HUES48 (cell line): ENCODE results near the gene NLRP12.
A peak's percentile ranks its signal among the peaks of the same experiment; 100 is the strongest.
"Not testable (repeated sequence)": the region's sequence is repeated elsewhere in the genome, so short reads cannot be mapped to it uniquely, and the experiment has no call there.

Experiments
- H3K27ac ChIP-seq: one replicate; pipeline ENCODE4 v1.7.0; 2013; ENCODE audit warnings: low read depth, low read length, inconsistent platforms
- H3K27me3 ChIP-seq: 2 replicates; pipeline ENCODE4 v1.6.1; 2013; ENCODE audit warnings: mild to moderate bottlenecking, low read length; ENCODE audit not compliant: control insufficient read depth, insufficient read depth
- H3K36me3 ChIP-seq: 2 replicates; pipeline ENCODE4 v1.6.1; 2013; ENCODE audit warnings: low read length; ENCODE audit not compliant: control insufficient read depth, insufficient read depth
- H3K4me1 ChIP-seq: 2 replicates; pipeline ENCODE4 v1.6.1; 2013; ENCODE audit warnings: mild to moderate bottlenecking, low read length; ENCODE audit not compliant: control insufficient read depth, insufficient read depth
- H3K4me3 ChIP-seq: 2 replicates; pipeline ENCODE4 v1.5.1; 2013; ENCODE audit warnings: mild to moderate bottlenecking, low read depth, low read length
- H3K9ac ChIP-seq: 2 replicates; pipeline ENCODE4 v1.6.1; 2013; ENCODE audit warnings: mild to moderate bottlenecking, low read depth, low read length, moderate library complexity
- H3K9me3 ChIP-seq: 2 replicates; pipeline ENCODE4 v1.6.1; 2013; ENCODE audit warnings: low read length; ENCODE audit not compliant: control insufficient read depth, insufficient read depth

Gene NLRP12

GRCh38 chr19:53865918-53866864 lies 42.1 kb upstream of the NLRP12 start:
- Histone ChIP-seq H3K9me3 (no peaks in the 10 kb centered on the region), H3K36me3 (0 out of 2 replicates have a peak, but pooled peaks cover 3% of the 10 kb centered on the region), H3K4me1 (peaks cover 6% of the 10 kb centered on the region), H3K9ac (peak overlapping the region; percentile 84), H3K4me3 (peak overlapping the region; percentile 71), H3K27ac (peak overlapping the region; percentile 97), H3K27me3 (no peaks in the 10 kb centered on the region; the same call in 1 of the 2 replicates)

GRCh38 chr19:53865523-53865917 lies 41.4 kb upstream of the NLRP12 start:
- Histone ChIP-seq H3K27me3 (no peaks in the 10 kb centered on the region; the same call in 1 of the 2 replicates), H3K9me3 (no peaks in the 10 kb centered on the region), H3K9ac (peak overlapping the region; percentile 84; the same call in 1 of the 2 replicates), H3K4me1 (peaks cover 6% of the 10 kb centered on the region), H3K36me3 (no peaks in the 10 kb centered on the region), H3K27ac (peak overlapping the region; percentile 97), H3K4me3 (peak overlapping the region; percentile 71)

- Histone ChIP-seq H3K4me3 (no peak overlapping the region), H3K9ac (no peak overlapping the region), H3K27me3 (no peaks in the 10 kb centered on the region; the same call in 1 of the 2 replicates), H3K36me3 (no peaks in the 10 kb centered on the region), H3K27ac (no peak overlapping the region), H3K4me1 (peaks cover 6% of the 10 kb centered on the region), H3K9me3 (no peaks in the 10 kb centered on the region)
Observed at GRCh38 chr19:53864308-53864836, 40.3 kb upstream of the NLRP12 start.

- H3K27ac ChIP-seq: no peak overlapping the region
- H3K4me1 ChIP-seq: peaks cover 6% of the 10 kb centered on the region
- no peaks in the 10 kb centered on the region for H3K9me3 ChIP-seq
- H3K36me3 ChIP-seq: no peaks in the 10 kb centered on the region
- H3K4me3 ChIP-seq: no peak overlapping the region
- no peak overlapping the region for H3K9ac ChIP-seq
- H3K27me3 ChIP-seq: no peaks in the 10 kb centered on the region
Observed at GRCh38 chr19:53853707-53854106, 29.6 kb upstream of the NLRP12 start.

- Histone ChIP-seq H3K9ac (no peak overlapping the region), H3K27ac (no peak overlapping the region), H3K4me1 (peaks cover 2% of the 10 kb centered on the region; the same call in 1 of the 2 replicates), H3K9me3 (no peaks in the 10 kb centered on the region), H3K4me3 (no peak overlapping the region), H3K27me3 (peaks cover 5% of the 10 kb centered on the region; the same call in 1 of the 2 replicates), H3K36me3 (no peaks in the 10 kb centered on the region)
Observed at GRCh38 chr19:53849237-53849676, 25.1 kb upstream of the NLRP12 start.

- H3K27me3 ChIP-seq: peaks cover 5% of the 10 kb centered on the region; the same call in 1 of the 2 replicates
- H3K4me1 ChIP-seq: no peaks in the 10 kb centered on the region
- H3K9me3 ChIP-seq: no peaks in the 10 kb centered on the region
- H3K4me3 ChIP-seq: no peak overlapping the region
- no peak overlapping the region for H3K27ac ChIP-seq
- no peak overlapping the region for H3K9ac ChIP-seq
- H3K36me3 ChIP-seq: no peaks in the 10 kb centered on the region
Observed at GRCh38 chr19:53847555-53847954, 23.4 kb upstream of the NLRP12 start.

GRCh38 chr19:53844849-53845246 lies 20.7 kb upstream of the NLRP12 start:
- H3K9ac ChIP-seq: no peak overlapping the region
- H3K27me3 ChIP-seq: peaks cover 5% of the 10 kb centered on the region; the same call in 1 of the 2 replicates
- no peaks in the 10 kb centered on the region for H3K9me3 ChIP-seq
- no peak overlapping the region for H3K27ac ChIP-seq
- H3K4me1 ChIP-seq: peaks cover 4% of the 10 kb centered on the region; the same call in 1 of the 2 replicates
- H3K36me3 ChIP-seq: no peaks in the 10 kb centered on the region
- no peak overlapping the region for H3K4me3 ChIP-seq

GRCh38 chr19:53840914-53841313 lies 16.8 kb upstream of the NLRP12 start:
- not testable (repeated sequence) for H3K9ac ChIP-seq, H3K27ac ChIP-seq

GRCh38 chr19:53840241-53840640 lies 16.1 kb upstream of the NLRP12 start:
- not testable (repeated sequence) for H3K9me3 ChIP-seq, H3K9ac ChIP-seq

More at GRCh38 chr19:53840914-53841313, 16.8 kb upstream of the NLRP12 start:
- not testable (repeated sequence) for H3K36me3 ChIP-seq, H3K4me3 ChIP-seq, H3K27me3 ChIP-seq, H3K9me3 ChIP-seq
- H3K4me1 ChIP-seq: peaks cover 15% of the 10 kb centered on the region

GRCh38 chr19:53838446-53838845 lies 14.3 kb upstream of the NLRP12 start:
- not testable (repeated sequence) for H3K9me3 ChIP-seq, H3K27me3 ChIP-seq, H3K9ac ChIP-seq, H3K36me3 ChIP-seq, H3K4me3 ChIP-seq
- peaks cover 15% of the 10 kb centered on the region for H3K4me1 ChIP-seq
- H3K27ac ChIP-seq: peak overlapping the region; percentile 64

More at GRCh38 chr19:53840241-53840640, 16.1 kb upstream of the NLRP12 start:
- H3K27ac ChIP-seq, H3K4me3 ChIP-seq, H3K36me3 ChIP-seq, H3K27me3 ChIP-seq: not testable (repeated sequence)
- H3K4me1 ChIP-seq: peaks cover 15% of the 10 kb centered on the region

- H3K4me1 ChIP-seq: peaks cover 14% of the 10 kb centered on the region
- H3K9me3 ChIP-seq, H3K27me3 ChIP-seq, H3K36me3 ChIP-seq: not testable (repeated sequence)
- peak overlapping the region; percentile 55 for H3K27ac ChIP-seq
- H3K9ac ChIP-seq: peak overlapping the region; percentile 86
- peak overlapping the region; percentile 76 for H3K4me3 ChIP-seq
Observed at GRCh38 chr19:53832861-53833260, 8.7 kb upstream of the NLRP12 start.
